Loucy (cell line): ENCODE measurements around the gene GLO1.

Source experiments
- H2AFZ ChIP-seq: fragments of 200-600 bp; sonication (generic); 2 replicates; pipeline ENCODE4 v1.6.0; 2016; ENCODE audit warnings: antibody characterized with exemption, mild to moderate bottlenecking, low read length, moderate library complexity
- H3F3A ChIP-seq: fragments of 200-600 bp; 2 replicates; pipeline ENCODE4 v1.6.0; 2016; ENCODE audit warnings: antibody characterized with exemption, low read depth, mild to moderate bottlenecking
- H3K27me3 ChIP-seq: fragments of 200-600 bp; sonication (generic); 2 replicates; pipeline ENCODE4 v1.6.1; 2014; ENCODE audit warnings: low read length, mild to moderate bottlenecking; ENCODE audit not compliant: insufficient read depth, poor library complexity, severe bottlenecking
- H3K36me3 ChIP-seq: fragments of 200-600 bp; sonication (generic); 2 replicates; pipeline ENCODE4 v1.6.1; 2016; ENCODE audit warnings: low read length; ENCODE audit not compliant: insufficient read depth
- H3K4me1 ChIP-seq: fragments of 200-600 bp; sonication (generic); 2 replicates; pipeline ENCODE4 v1.5.1; 2014; ENCODE audit warnings: low read length, mild to moderate bottlenecking; ENCODE audit not compliant: insufficient read depth, poor library complexity, severe bottlenecking
- H3K4me2 ChIP-seq: fragments of 200-600 bp; sonication (generic); 2 replicates; pipeline ENCODE4 v1.6.0; 2014; ENCODE audit warnings: antibody characterized with exemption, low read length, low read depth, mild to moderate bottlenecking; ENCODE audit not compliant: poor library complexity, severe bottlenecking
- H3K4me3 ChIP-seq: fragments of 200-600 bp; sonication (generic); 2 replicates; pipeline ENCODE4 v1.5.1; 2014; ENCODE audit warnings: low read length, mild to moderate bottlenecking, mixed read lengths; ENCODE audit not compliant: poor library complexity, severe bottlenecking
- H3K79me2 ChIP-seq: fragments of 200-600 bp; sonication (generic); 2 replicates; pipeline ENCODE4 v1.6.1; 2014; ENCODE audit warnings: low read length; ENCODE audit not compliant: insufficient read depth
- H3K9ac ChIP-seq: fragments of 200-600 bp; sonication (generic); 2 replicates; pipeline ENCODE4 v1.6.0; 2014; ENCODE audit warnings: mild to moderate bottlenecking, low read depth, low read length, moderate library complexity; ENCODE audit not compliant: poor library complexity, severe bottlenecking
- H3K9me2 ChIP-seq: fragments of 200-600 bp; sonication (generic); replicated peaks from 2 replicates; pipeline ENCODE4 v1.6.1; 2016; ENCODE audit warnings: low read depth, low read length, mixed read lengths
- H3K9me3 ChIP-seq: fragments of 200-600 bp; sonication (generic); 2 replicates; pipeline ENCODE4 v1.6.1; 2014; ENCODE audit warnings: mild to moderate bottlenecking, antibody characterized with exemption, low read length, low read depth; ENCODE audit not compliant: insufficient read depth
- H4K20me1 ChIP-seq: fragments of 200-600 bp; sonication (generic); 2 replicates; pipeline ENCODE4 v1.6.0; 2014; ENCODE audit warnings: antibody characterized with exemption, low read length, mild to moderate bottlenecking; ENCODE audit not compliant: insufficient read depth, poor library complexity, severe bottlenecking
- CTCF ChIP-seq: fragments of 200-600 bp; sonication (generic); conservative IDR thresholded peaks from 2 replicates; pipeline ENCODE4 v1.5.1; 2014; ENCODE audit warnings: mild to moderate bottlenecking, antibody characterized with exemption, low read length
- EZH2phosphoT487 ChIP-seq: fragments of 200-600 bp; IDR thresholded peaks from 2 replicates; pipeline ENCODE4 v1.6.1; 2018; ENCODE audit warnings: antibody characterized with exemption, mild to moderate bottlenecking, moderate library complexity, borderline replicate concordance

GLO1 gene

GRCh38 chr6:38730140-38730862 lies 27.4 kb upstream of the GLO1 start:
- H3K4me3 ChIP-seq: no peak overlapping the region
- no peak overlapping the region for H2AFZ ChIP-seq
- H4K20me1 ChIP-seq: no peaks in the 10 kb centered on the region
- no peaks in the 10 kb centered on the region for H3K4me1 ChIP-seq
- no peaks in the 10 kb centered on the region for H3K9me2 ChIP-seq
- no peaks in the 10 kb centered on the region for H3F3A ChIP-seq
- H3K79me2 ChIP-seq: no peaks in the 10 kb centered on the region
- no peak overlapping the region for H3K9ac ChIP-seq
- H3K9me3 ChIP-seq: no peaks in the 10 kb centered on the region
- H3K27me3 ChIP-seq: no peaks in the 10 kb centered on the region
- H3K4me2 ChIP-seq: no peak overlapping the region
- TF ChIP-seq CTCF (no peak), EZH2phosphoT487 (no peak)
- no peaks in the 10 kb centered on the region for H3K36me3 ChIP-seq

GRCh38 chr6:38728203-38728602 lies 25.3 kb upstream of the GLO1 start:
- Histone ChIP-seq H3K9me3 (no peaks in the 10 kb centered on the region), H3K4me2 (no peak overlapping the region), H3K27me3 (no peaks in the 10 kb centered on the region), H3K4me1 (no peaks in the 10 kb centered on the region), H3K9ac (no peak overlapping the region), H4K20me1 (no peaks in the 10 kb centered on the region), H3K9me2 (no peaks in the 10 kb centered on the region), H3K4me3 (no peak overlapping the region), H3K36me3 (no peaks in the 10 kb centered on the region), H3F3A (no peaks in the 10 kb centered on the region), H3K79me2 (no peaks in the 10 kb centered on the region), H2AFZ (no peak overlapping the region)
- no peak for TF ChIP-seq EZH2phosphoT487
- no peak for TF ChIP-seq CTCF

- Histone ChIP-seq H2AFZ (no peak overlapping the region), H3K9me3 (no peaks in the 10 kb centered on the region), H3F3A (no peaks in the 10 kb centered on the region), H3K79me2 (no peaks in the 10 kb centered on the region), H3K9ac (no peak overlapping the region), H4K20me1 (no peaks in the 10 kb centered on the region), H3K9me2 (no peaks in the 10 kb centered on the region), H3K4me2 (no peak overlapping the region), H3K36me3 (no peaks in the 10 kb centered on the region), H3K4me3 (no peak overlapping the region), H3K4me1 (no peaks in the 10 kb centered on the region), H3K27me3 (no peaks in the 10 kb centered on the region)
- no peak for TF ChIP-seq CTCF
- no peak for TF ChIP-seq EZH2phosphoT487
Observed at GRCh38 chr6:38725414-38726183, 22.7 kb upstream of the GLO1 start.
